Uterus (tissue), 4 donors: Measurements from ENCODE around the gene CDH3. TPM values are rescaled to one million over a fixed set of nuclear protein-coding genes. Genes with fewer than 3 reads are reported as not detected.

Source experiments
- DNase-seq, 2 donors: peaks; one replicate each; pipeline ENCODE4 v3.0.0-alpha.2; 2019 to 2020
- H3K27ac ChIP-seq, 2 donors: fragments of 200-600 bp; sonication (generic); 1 replicate in 1 of 2; 2 replicates in 1 of 2; pipeline ENCODE4 v1.5.1; 2016 to 2018
- H3K27me3 ChIP-seq, 2 donors: fragments of 200-600 bp; sonication (generic); one replicate each; pipeline ENCODE4 v1.5.1; 2018 to 2019; ENCODE audit warnings: control low read depth in 1 of 2
- H3K36me3 ChIP-seq, 2 donors: fragments of 200-600 bp; sonication (generic); one replicate each; pipeline ENCODE4 v1.5.1; 2019; ENCODE audit warnings: control low read depth in 1 of 2
- H3K4me1 ChIP-seq, 2 donors: fragments of 200-600 bp; sonication (generic); one replicate each; pipeline ENCODE4 v1.5.1; 2018 to 2019; ENCODE audit warnings: control low read depth in 1 of 2
- H3K4me3 ChIP-seq, 2 donors: fragments of 200-600 bp; sonication (generic); 1 replicate in 1 of 2; 2 replicates in 1 of 2; pipeline ENCODE4 v1.5.1; 2018 to 2019; ENCODE audit warnings: mild to moderate bottlenecking in 1 of 2
- H3K9me3 ChIP-seq, 2 donors: fragments of 200-600 bp; sonication (generic); one replicate each; pipeline ENCODE4 v1.5.1; 2019; ENCODE audit warnings: control low read depth in 1 of 2
- CTCF ChIP-seq, 4 experiments: fragments of 200-600 bp in 2 of 4; fragments of 450-650 bp in 2 of 4; sonication (generic) in 2 of 4; IDR thresholded peaks; one replicate each; pipeline ENCODE4 v1.5.1; 2016 to 2019; ENCODE audit warnings: antibody characterized with exemption in 4 of 4, mild to moderate bottlenecking in 2 of 4, moderate library complexity in 1 of 4
- POLR2A ChIP-seq, 2 donors: fragments of 450-650 bp; IDR thresholded peaks; one replicate each; pipeline ENCODE4 v1.6.1; 2016; ENCODE audit warnings: antibody characterized with exemption in 2 of 2, mild to moderate bottlenecking in 1 of 2, moderate library complexity in 1 of 2
- intact Hi-C: fragments of 100-400 bp; cut with DNase I; formaldehyde crosslinking; loops from one replicate; pipeline ENCODE4 v1.15.1; 2023; ENCODE audit warnings: low total_unique reads
- small RNA-seq: library from RNA; depleted of rRNA; stranded (forward); fragments of <200 nt; gene quantifications from one replicate; pipeline ENCODE3, GENCODE V24; 2016
- total RNA-seq, 4 donors: library from RNA; depleted of rRNA in 3 of 4; stranded (reverse); fragments of >200 nt in 3 of 4; gene quantifications; one replicate each; pipeline versions ENCODE4 v1.1.0 to v1.2.4, GENCODE V29; 2014 to 2023
- donor health status: DM: yes; HTN: yes; CAD: no.

Gene CDH3
- total RNA-seq, 4 donors from 2014 or later, result 5.1 to 55.3 (median 18.9) TPM

- intact Hi-C loops, result no loop called here
- Histone ChIP-seq H3K27ac (no peak overlapping the region), H3K4me1 (no peaks in the 10 kb centered on the region), H3K9me3 (no peaks in the 10 kb centered on the region), H3K4me3 (no peak overlapping the region), H3K36me3 (no peaks in the 10 kb centered on the region), H3K27me3 (no peaks in the 10 kb centered on the region)
- TF ChIP-seq POLR2A (IDR thresholded peaks at IDR 0.05), result no peak
- TF ChIP-seq CTCF (IDR thresholded peaks at IDR 0.05), result no peak
- DNase-seq, result no peak
These were observed 98.6 kb downstream of the CDH3 start for GRCh38 chr16:68743664-68744063.

GRCh38 chr16:68744744-68745280 is 99.7 kb downstream of the CDH3 start:
- intact Hi-C loops, result no loop called here
- no peaks in the 10 kb centered on the region for H3K9me3 ChIP-seq
- H3K4me3 ChIP-seq, result no peak overlapping the region
- no peaks in the 10 kb centered on the region for H3K4me1 ChIP-seq
- no peak for TF ChIP-seq CTCF (IDR thresholded peaks at IDR 0.05)
- TF ChIP-seq POLR2A (IDR thresholded peaks at IDR 0.05), result no peak
- H3K27ac ChIP-seq, result no peak overlapping the region
- DNase-seq, result no peak
- H3K27me3 ChIP-seq, result no peaks in the 10 kb centered on the region
- H3K36me3 ChIP-seq, result no peaks in the 10 kb centered on the region

GRCh38 chr16:68746951-68747350 is 101.8 kb downstream of the CDH3 start:
- H3K27ac ChIP-seq, result no peak overlapping the region
- no peaks in the 10 kb centered on the region for H3K4me1 ChIP-seq
- intact Hi-C loops, result no loop called here
- no peaks in the 10 kb centered on the region for H3K27me3 ChIP-seq
- TF ChIP-seq POLR2A (IDR thresholded peaks at IDR 0.05), result no peak
- TF ChIP-seq CTCF (IDR thresholded peaks at IDR 0.05), result no peak
- H3K9me3 ChIP-seq, result no peaks in the 10 kb centered on the region
- H3K4me3 ChIP-seq, result no peak overlapping the region
- DNase-seq, result no peak
- no peaks in the 10 kb centered on the region for H3K36me3 ChIP-seq

- no peak overlapping the region for H3K27ac ChIP-seq
- no peak for DNase-seq
- H3K27me3 ChIP-seq, result no peaks in the 10 kb centered on the region
- no peak overlapping the region for H3K4me3 ChIP-seq
- H3K9me3 ChIP-seq, result no peaks in the 10 kb centered on the region
- H3K4me1 ChIP-seq, result no peaks in the 10 kb centered on the region
- H3K36me3 ChIP-seq, result no peaks in the 10 kb centered on the region
- intact Hi-C loops, result no loop called here
- TF ChIP-seq POLR2A (IDR thresholded peaks at IDR 0.05) (no peak), CTCF (IDR thresholded peaks at IDR 0.05) (no peak)
These were observed 104.3 kb downstream of the CDH3 start for GRCh38 chr16:68749432-68749831.

Small RNA genes lying within 50 kb of the gene (small RNA-seq; reads per million reads assigned to genes)
- not detected for gene HSPE1P5
- not detected for gene RF01233
- gene RNA5SP429, result not detected

Other genes with a start within 250 kb of the CDH3 start
- 1 to 10 TPM in 2 of 4 donors, under 1 TPM in 2; under 0.01 to 2.6 (median 0.75) TPM for gene SMPD3, start 196.8 kb upstream of the CDH3 start, total RNA-seq
- 10 to 100 TPM; 19.1 to 81.4 (median 31.9) TPM for gene ZFP90, start 106.0 kb upstream of the CDH3 start, total RNA-seq
- gene CDH1, start 92.0 kb downstream of the CDH3 start, total RNA-seq, result 10 to 100 TPM in 1 of 4 donors, 1 to 10 TPM in 2, under 1 TPM in 1; 0.26 to 30.0 (median 2.6) TPM
- gene TANGO6, start 198.2 kb downstream of the CDH3 start, total RNA-seq, result 10 to 100 TPM; 21.5 to 44.9 (median 37.5) TPM